ENCODE results near the gene REXO4. TPM values are rescaled to one million over a fixed set of nuclear protein-coding genes. Genes with fewer than 3 reads are reported as not detected.

The REXO4 gene, protein sequence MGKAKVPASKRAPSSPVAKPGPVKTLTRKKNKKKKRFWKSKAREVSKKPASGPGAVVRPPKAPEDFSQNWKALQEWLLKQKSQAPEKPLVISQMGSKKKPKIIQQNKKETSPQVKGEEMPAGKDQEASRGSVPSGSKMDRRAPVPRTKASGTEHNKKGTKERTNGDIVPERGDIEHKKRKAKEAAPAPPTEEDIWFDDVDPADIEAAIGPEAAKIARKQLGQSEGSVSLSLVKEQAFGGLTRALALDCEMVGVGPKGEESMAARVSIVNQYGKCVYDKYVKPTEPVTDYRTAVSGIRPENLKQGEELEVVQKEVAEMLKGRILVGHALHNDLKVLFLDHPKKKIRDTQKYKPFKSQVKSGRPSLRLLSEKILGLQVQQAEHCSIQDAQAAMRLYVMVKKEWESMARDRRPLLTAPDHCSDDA
- 10 to 100 TPM; 14.1 to 18.8 (median 14.5) TPM for polyA plus RNA-seq

DNA sequence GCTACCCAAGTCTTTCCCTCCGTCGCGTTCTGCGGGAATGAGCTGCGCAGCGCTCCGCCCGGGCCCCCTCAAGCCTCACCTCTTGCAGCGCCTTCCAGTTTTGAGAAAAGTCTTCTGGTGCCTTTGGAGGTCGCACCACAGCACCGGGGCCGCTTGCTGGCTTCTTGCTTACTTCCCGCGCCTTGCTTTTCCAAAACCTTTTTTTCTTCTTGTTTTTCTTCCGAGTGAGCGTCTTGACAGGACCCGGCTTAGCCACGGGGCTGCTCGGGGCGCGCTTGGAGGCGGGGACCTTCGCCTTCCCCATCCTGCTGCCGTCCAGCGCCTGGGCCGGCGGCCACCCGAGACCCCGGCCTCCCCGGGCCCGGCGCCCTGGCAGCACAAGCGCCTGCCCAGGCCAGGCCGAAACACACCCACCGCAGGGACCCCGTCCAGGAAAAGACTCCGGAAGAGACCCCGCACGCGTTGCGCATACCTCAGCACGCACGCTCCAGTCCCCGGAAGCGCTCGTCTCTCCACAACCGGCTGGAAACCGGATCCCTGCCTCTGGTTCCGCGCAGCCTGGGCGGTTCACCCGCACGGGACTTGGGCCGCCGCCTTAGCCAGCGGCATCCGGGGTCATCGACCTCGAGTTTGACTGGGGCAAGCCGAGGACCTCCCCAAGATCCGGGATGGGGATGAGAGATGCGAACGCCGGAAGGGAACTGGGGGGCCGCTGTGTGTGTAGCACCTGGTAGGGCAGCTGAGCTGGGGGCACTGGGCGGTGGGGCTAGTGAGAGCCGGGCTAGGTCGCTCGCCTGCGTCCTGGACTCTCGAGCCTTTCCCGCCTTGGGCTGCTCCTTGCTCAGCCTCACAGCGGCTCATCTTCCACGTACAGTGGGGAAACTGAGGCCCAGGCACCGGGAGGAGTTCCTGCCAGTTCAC lies at the start of gene REXO4:
Gene REXO4, minus strand, starts transcription at position 470 of the 921 bp plus-strand sequence. Its CDS starts 166 bp downstream, at position 304.
- H3K27ac ChIP-seq (ENCODE audit: low read depth, low read length) = no peak within 1 kb of the TSS
- WGBS, 3 donors = 0 to 1% (median 1%) methylated on average over 75 of the region's 75 CpGs

DNA sequence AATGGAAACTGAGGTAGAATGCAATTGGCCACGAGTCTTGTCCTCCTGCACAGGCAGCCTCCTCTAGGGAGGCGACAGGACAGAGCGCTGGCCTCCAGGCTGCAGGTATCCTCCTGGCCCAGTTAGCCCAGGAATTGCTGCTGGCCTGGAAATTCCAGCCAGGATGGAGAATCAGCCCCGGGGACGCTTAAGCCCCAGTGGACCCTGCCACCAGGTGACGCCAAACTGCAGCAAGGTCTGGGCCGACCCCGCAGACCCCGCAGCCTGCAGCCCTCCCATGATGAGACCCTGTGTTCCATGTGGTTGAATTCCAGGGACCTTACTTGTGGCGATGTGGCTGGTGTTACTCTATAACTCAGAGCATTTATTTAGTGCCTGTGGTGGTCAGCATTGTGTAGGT lies 49.3 kb upstream of the REXO4 start:
- no peak overlapping the region for H3K27ac ChIP-seq (ENCODE audit: low read depth, low read length)
- 83 to 89% (median 89%) methylated on average over 10 of the region's 10 CpGs for WGBS, 3 donors

DNA sequence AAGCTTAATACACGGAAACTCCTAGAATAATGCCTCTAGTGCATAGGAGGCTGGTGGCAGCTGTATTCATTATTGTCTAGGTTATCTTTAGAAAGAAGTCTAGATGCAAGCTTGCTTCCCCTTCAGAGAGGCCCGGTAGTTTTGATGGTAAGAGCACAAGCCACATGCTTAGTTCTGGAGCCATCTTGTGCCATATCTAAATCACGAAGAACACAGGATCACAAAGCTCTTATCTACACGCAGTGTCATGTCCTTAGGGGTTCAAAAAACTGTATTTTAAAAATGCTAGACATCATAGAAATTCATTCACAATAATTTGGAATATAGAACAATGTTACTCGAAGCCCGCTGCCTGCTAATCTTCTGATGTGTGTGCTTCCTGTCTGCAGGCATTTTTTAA lies 48.2 kb upstream of the REXO4 start:
- 77 to 79% (median 79%) methylated on average over 6 of the region's 6 CpGs for WGBS, 3 donors
- no peak overlapping the region for H3K27ac ChIP-seq (ENCODE audit: low read depth, low read length)

DNA sequence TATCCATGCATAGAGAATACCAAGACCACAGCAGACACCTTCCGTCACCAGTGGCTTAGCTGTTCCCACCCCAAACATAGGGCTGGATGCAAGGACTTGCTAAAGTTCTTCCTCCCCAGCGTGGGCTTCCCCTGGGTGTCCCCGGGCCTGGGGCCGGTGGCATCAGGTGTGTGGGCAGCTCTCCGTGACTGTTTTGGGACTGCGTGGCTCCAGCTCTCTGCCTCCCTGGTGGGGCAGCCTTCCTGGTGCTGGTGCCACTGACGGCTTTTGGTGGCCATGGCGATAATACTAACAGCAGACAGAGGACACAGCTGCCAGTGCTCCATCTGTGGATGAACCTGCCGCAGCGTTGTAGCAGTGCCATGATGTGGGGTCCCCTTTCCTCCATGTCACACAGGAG lies 46.8 kb upstream of the REXO4 start:
- no peak overlapping the region for H3K27ac ChIP-seq (ENCODE audit: low read depth, low read length)

DNA sequence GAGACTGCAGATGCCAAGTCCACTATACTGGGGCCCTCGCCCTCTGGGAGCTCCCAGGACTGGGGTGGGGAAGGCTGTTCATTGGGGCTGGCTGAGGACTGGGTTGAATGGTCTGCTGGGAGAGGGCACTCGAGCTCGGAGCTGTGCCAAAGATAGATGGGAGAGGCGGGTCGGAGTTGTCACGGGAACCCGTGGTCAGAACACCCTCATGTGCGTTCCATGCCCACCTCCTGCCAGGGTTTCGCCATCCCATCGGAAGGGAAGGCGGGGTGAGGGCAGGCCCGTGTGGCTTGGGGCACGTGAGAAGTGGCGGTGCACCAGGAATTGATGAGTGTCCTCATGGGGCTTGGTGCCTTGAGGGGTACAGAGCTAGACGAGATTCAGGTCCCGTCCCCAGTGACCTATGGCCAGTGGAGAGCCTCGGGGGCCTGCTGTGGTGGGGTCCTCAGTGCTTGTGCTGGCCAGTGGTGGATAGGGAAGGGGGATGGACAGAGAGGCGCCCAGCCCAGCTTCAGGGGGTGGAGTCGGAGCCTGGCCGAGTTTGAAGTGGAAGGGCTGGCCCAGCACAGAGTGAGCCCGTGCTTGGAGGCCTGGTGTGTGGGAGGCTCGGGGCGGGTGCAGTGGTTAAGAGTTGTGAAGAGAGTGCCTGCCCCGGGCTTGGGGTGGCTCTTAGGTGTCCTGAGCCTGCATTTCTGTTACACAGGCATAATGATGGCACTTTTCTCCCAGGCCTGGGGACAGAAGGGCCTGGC lies 46.2 kb upstream of the REXO4 start:
- H3K27ac ChIP-seq (ENCODE audit: low read depth, low read length) = no peak overlapping the region
- 72 to 84% (median 74%) methylated on average over 24 of the region's 24 CpGs for WGBS, 3 donors

More for the DNA sequence above, 46.8 kb upstream of the REXO4 start:
- 92 to 93% (median 93%) methylated on average over 10 of the region's 10 CpGs for WGBS, 3 donors

DNA sequence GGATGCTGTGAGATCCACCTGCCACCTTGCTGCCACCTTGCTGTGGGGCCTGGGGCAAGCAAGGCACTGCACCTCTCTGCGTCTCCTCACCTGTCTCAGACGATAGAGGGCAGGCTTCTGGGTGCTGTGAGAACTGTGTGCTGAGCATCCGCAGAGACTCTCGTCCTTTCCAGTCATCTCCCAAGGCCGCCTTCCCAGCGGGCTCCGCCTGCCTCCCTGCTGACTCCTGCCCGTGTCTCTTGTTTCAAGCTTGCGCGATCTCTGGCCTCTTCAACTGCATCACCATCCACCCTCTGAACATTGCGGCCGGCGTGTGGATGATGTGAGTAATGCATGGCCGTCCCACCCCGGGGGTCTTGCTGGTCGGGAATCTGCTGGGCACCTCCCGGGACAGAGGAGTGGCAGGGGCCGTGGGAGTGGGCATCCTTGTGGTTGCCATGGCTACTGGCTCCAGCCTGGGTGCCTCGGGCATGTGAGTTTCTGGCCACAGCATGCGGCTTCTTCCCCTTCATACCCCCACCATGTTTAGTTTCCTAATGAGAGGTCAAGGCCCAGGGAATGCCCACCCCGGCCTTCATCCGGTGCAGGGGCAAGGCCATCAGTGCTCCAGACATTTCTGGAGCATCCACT lies 45.5 kb upstream of the REXO4 start:
- WGBS, 3 donors = 86 to 92% (median 92%) methylated on average over 22 of the region's 22 CpGs

DNA sequence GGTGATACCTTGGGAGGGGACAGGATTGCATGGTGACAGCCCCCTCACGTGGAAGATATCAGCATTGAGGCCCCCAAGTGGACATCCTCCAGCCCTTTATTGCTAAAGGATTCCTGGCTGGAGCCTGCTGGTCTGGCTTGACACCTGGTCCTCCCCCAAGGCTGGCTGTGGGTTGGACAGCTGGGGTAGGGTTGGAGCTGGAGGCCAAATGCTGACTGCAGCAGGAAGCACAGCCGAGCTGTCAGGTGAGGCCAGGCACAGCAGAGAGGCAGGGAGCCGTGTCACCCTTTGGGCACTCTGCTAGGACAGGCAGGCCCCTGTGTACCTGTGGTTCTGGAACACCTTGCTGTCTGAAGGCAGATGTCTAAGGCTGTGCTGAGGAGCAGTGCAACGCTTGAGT lies 44.2 kb upstream of the REXO4 start:
- WGBS, 3 donors = 62 to 85% (median 75%) methylated on average over 4 of the region's 4 CpGs
- no peak overlapping the region for H3K27ac ChIP-seq (ENCODE audit: low read depth, low read length)

More for the DNA sequence above, 45.5 kb upstream of the REXO4 start:
- H3K27ac ChIP-seq (ENCODE audit: low read depth, low read length) = no peak overlapping the region

DNA sequence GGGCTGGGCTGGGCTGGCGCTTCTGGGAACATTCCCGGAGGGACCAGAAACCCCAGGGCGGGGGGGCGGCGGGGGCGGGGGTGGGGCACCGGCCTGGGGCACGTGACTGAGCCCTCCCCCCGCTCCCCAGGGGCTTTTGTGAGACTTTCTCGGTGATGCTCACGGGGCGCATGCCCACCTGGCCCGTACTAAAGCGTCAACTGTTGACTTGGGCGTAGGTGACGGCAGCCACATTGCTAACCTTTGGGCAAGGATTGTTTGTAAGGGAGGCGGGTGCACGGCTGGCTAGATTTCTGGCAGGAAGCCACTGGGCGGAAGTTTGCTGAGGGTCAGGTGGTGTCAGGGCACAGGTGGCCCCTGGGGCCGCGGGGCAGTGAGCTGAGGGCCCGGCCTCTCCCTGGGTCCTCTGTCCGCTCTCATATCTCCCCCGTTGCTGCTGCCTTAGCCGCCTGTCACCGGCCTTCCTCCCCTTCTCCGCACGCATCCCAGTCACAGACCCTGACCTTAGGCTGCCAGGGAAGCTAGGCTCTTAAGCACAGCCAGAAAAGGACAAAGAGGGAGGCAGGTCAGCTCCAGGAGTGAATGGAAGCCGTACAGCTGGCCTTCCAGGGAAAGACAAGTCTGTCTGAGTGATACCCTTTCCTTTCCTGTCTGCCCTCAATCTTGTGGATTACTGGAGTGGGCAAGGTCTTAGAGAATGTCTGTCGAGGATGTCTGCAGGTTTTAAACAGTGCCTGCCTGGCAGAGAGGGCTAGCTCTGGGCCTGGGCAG lies 42.8 kb upstream of the REXO4 start:
- no peak overlapping the region for H3K27ac ChIP-seq (ENCODE audit: low read depth, low read length)
- 6 to 22% (median 18%) methylated on average over 21 to 29 of the region's 30 CpGs for WGBS, 3 donors

DNA sequence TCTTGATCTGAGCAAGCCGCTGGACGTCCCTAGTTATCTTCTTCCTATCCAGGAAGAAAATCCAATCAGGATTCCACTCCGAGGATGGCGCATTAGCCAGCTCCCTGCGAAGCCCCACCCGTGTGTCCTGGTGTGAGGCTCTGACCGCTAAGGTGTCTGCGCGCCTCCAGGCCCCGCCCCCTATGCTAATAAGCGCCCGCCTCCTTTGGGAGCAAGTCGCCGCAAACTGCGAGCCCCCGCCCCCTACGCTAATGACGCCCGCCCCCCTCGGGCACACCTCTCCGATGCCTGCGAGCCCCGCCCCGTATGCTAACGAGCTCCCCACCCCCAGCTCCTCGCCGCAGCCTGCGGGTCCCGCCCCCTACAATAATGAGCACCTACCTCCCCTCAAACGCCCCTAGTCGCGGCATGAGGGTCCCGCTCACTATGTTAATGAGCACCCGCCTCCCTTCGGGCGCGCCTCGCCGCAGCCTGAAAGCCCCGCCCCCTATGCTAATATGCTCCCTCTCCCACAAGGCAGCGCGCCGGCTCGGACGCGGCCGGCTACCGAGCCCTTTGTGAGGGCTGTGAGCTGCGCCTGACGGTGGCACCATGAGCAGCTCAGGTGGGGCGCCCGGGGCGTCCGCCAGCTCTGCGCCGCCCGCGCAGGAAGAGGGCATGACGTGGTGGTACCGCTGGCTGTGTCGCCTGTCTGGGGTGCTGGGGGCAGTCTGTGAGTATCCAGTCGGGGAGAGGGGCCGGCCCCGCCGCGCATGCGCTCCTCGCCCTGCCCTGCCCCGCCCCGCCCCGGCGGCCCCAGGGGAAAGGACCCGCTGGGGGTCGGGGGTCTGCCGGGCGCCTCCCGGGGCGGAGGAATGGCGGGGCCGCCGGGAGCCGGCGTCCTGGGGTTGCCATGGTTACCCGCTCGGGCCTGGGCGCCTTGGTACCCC lies 41.9 kb upstream of the REXO4 start, which contains the start of gene CACFD1:
Gene CACFD1, plus strand, starts transcription at position 503 of the 929 bp plus-strand sequence. Its CDS starts 89 bp downstream, at position 592.
- WGBS, 3 donors = 0 to 1% (median 1%) methylated on average over 69 to 86 of the region's 86 CpGs
- no peak within 1 kb of the TSS for H3K27ac ChIP-seq (ENCODE audit: low read depth, low read length)

DNA sequence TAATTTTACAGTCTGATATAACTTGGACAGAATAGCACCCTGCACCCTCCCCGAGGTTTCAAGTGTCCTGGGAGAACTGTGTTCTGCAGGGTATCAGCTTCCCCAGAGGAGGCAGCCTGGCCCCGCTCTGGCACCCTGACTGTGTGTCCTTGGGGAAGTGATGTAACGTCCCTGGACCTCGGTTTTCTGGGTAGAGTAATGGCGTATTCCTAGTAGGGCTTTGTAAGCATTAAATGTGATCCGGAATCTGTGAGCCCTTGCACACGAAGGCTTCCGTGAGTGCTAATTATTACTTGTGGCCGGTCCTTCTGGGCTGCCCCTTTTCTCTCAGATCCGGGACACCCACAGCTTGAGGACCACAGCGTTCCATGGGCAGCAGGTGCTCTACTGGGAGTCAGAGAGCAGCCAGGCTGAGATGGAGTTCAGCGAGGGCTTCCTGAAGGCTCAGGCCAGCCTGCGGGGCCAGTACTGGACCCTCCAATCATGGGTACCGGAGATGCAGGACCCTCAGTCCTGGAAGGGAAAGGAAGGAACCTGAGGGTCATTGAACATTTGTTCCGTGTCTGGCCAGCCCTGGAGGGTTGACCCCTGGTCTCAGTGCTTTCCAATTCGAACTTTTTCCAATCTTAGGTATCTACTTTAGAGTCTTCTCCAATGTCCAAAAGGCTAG lies 41.0 kb upstream of the REXO4 start:
- no peak overlapping the region for H3K27ac ChIP-seq (ENCODE audit: low read depth, low read length)
- WGBS, 3 donors = 65 to 67% (median 67%) methylated on average over 16 of the region's 16 CpGs

DNA sequence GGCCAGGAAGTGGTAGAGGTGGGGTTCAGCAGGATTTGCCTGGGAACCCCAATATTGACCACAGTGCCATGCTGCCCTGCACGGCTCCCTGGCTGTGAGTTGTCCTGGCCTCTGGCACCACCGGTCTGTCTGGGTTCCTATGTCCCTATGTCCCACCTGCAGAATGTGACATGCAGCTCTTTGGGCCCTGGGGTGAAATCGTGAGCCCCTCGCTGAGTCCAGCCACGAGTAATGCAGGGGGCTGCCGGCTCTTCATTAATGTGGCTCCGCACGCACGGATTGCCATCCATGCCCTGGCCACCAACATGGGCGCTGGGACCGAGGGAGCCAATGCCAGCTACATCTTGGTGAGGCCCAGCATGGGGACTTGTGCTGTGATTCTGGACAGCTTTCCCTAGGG lies 39.9 kb upstream of the REXO4 start:
- no peak overlapping the region for H3K27ac ChIP-seq (ENCODE audit: low read depth, low read length)
- WGBS, 3 donors = 94 to 97% (median 95%) methylated on average over 11 of the region's 11 CpGs

DNA sequence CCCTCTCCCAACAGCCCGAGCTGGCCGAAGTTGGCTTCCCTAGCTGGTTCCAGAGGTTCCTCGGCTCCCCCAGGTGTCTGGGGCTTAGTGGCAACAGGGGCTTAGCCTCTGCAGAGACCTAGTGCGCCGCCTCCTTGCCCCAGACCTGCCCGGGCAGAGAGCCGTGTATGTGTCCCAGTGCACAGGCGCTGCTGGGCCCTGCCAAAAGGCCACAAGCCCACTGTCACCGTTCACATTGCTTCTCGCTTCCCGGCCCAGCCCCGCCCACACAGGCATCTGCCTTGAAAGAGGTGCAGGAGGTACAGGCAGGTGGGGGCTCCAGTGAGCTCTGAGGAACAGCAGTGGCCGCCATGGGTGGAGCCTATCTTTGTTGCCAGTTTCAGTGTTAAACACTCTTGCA lies 39.4 kb upstream of the REXO4 start:
- 86 to 92% (median 90%) methylated on average over 13 of the region's 13 CpGs for WGBS, 3 donors
- H3K27ac ChIP-seq (ENCODE audit: low read depth, low read length) = no peak overlapping the region

DNA sequence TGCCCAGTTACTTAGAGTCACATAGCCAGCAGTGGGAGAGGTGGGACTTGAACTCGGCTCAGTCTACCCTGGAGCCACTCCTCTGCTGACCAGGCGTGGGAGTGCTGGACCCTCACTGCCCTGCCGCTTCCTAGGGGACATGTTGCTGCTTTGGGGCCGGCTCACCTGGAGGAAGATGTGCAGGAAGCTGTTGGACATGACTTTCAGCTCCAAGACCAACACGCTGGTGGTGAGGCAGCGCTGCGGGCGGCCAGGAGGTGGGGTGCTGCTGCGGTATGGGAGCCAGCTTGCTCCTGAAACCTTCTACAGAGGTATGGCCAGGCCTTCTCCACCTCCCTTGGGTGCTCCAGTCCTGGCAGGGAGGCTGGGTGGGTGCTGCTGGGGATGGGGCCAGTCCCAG lies 38.6 kb upstream of the REXO4 start:
- WGBS, 3 donors = 92 to 95% (median 93%) methylated on average over 9 of the region's 9 CpGs
- no peak overlapping the region for H3K27ac ChIP-seq (ENCODE audit: low read depth, low read length)

DNA sequence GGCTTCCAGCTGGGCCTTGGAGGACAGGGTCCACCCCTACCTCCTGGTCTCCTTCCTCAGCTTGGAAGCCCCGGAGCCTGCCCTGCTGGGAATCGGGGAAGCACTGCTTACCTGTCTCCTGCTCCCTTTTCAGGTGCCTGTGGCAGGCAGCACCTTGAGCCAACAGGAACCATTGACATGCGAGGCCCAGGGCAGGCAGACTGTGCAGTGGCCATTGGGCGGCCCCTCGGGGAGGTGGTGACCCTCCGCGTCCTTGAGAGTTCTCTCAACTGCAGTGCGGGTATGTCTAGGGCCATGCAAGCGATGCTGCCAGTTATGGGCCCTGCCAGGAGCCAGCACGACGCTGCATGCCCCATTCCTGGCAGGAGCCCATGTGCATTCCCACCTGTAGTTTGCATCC lies 38.1 kb upstream of the REXO4 start:
- no peak overlapping the region for H3K27ac ChIP-seq (ENCODE audit: low read depth, low read length)
- WGBS, 3 donors = 94 to 96% (median 95%) methylated on average over 11 of the region's 11 CpGs

DNA sequence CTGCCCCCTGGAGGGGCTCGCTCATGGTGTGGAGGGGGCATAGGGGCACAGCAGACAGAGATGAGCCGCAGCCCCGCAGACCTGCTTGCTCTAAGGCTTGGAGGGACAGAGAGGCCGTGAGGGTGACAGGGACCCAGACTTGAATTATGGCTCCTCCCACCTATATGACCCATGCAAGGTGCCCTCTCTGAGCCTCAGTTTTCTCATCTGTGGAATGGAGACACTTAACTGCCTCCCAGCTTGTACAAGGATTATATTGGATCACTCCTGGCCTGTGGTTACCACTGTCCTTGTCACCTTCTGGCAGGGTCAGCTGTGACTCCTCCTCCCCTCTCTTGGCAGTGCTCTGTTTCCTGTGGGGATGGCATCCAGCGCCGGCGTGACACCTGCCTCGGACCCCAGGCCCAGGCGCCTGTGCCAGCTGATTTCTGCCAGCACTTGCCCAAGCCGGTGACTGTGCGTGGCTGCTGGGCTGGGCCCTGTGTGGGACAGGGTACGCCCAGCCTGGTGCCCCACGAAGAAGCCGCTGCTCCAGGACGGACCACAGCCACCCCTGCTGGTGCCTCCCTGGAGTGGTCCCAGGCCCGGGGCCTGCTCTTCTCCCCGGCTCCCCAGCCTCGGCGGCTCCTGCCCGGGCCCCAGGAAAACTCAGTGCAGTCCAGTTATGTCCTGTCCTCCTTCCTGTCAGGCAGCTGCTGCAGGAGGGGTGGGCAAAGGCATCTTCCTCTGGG lies 37.3 kb upstream of the REXO4 start:
- no peak overlapping the region for H3K27ac ChIP-seq (ENCODE audit: low read depth, low read length)
- WGBS, 3 donors = 92 to 97% (median 92%) methylated on average over 20 of the region's 20 CpGs

Measured in adipose tissue (tissue), 3 donors.